Mesenchymal stem cell (in vitro differentiated cells and primary cell): ENCODE results near the gene CD1E.

Source experiments
- DNase-seq: peaks from one replicate; pipeline ENCODE4 v3.0.0-alpha.2; 2013
- H2AFZ ChIP-seq: one replicate; pipeline ENCODE4 v1.6.1; 2013; ENCODE audit warnings: low read depth, mild to moderate bottlenecking, control low read depth, inconsistent platforms, low read length, moderate library complexity
- H2AK5ac ChIP-seq: 2 replicates; pipeline ENCODE4 v1.6.1; 2013; ENCODE audit warnings: low read length, moderate library complexity, mild to moderate bottlenecking, inconsistent platforms; ENCODE audit not compliant: severe bottlenecking
- H2BK120ac ChIP-seq: one replicate; pipeline ENCODE4 v1.6.1; 2013; ENCODE audit warnings: low read depth, mild to moderate bottlenecking, inconsistent platforms, low read length, moderate library complexity
- H2BK12ac ChIP-seq, 2 experiments: one replicate each; pipeline ENCODE4 v1.6.1; 2013; ENCODE audit warnings: inconsistent platforms in 2 of 2, low read length in 2 of 2, mild to moderate bottlenecking in 2 of 2, moderate library complexity in 2 of 2, control low read depth in 1 of 2
- H2BK15ac ChIP-seq: one replicate; pipeline ENCODE4 v1.6.1; 2013; ENCODE audit warnings: mild to moderate bottlenecking, low read depth, inconsistent platforms; ENCODE audit not compliant: poor library complexity, severe bottlenecking
- H2BK5ac ChIP-seq: 2 replicates; pipeline ENCODE4 v1.6.1; 2013; ENCODE audit warnings: low read depth, mild to moderate bottlenecking, low read length, control low read depth, inconsistent platforms; ENCODE audit not compliant: poor library complexity, severe bottlenecking
- H3K14ac ChIP-seq, 2 experiments: one replicate each; pipeline ENCODE4 v1.6.1; 2013; ENCODE audit warnings: inconsistent platforms in 2 of 2, low read length in 2 of 2, control low read depth in 1 of 2, mild to moderate bottlenecking in 1 of 2, moderate library complexity in 1 of 2
- H3K18ac ChIP-seq, 2 experiments: one replicate each; pipeline ENCODE4 v1.6.1; 2013; ENCODE audit warnings: inconsistent platforms in 2 of 2, low read length in 2 of 2, control low read depth in 1 of 2, low read depth in 1 of 2, mild to moderate bottlenecking in 1 of 2
- H3K23ac ChIP-seq, 2 experiments: one replicate each; pipeline ENCODE4 v1.6.1; 2013; ENCODE audit warnings: inconsistent platforms in 2 of 2, low read length in 2 of 2, mild to moderate bottlenecking in 2 of 2, moderate library complexity in 2 of 2, control low read depth in 1 of 2
- H3K27ac ChIP-seq: 2 replicates; pipeline ENCODE4 v1.5.1; 2013; ENCODE audit warnings: mild to moderate bottlenecking, moderate library complexity, low read length, control low read depth, inconsistent platforms; ENCODE audit not compliant: poor library complexity, severe bottlenecking
- H3K27me3 ChIP-seq, 2 experiments: 2 replicates each; pipeline versions ENCODE4 v1.6.1 to v1.7.0; 2013; ENCODE audit warnings: low read length in 2 of 2, mild to moderate bottlenecking in 2 of 2, moderate library complexity in 2 of 2, control low read depth in 1 of 2, inconsistent platforms in 1 of 2; ENCODE audit not compliant: control insufficient read depth in 1 of 2, insufficient read depth in 1 of 2
- H3K36me3 ChIP-seq, 2 experiments: 2 replicates each; pipeline versions ENCODE4 v1.6.1 to v1.7.0; 2013; ENCODE audit warnings: low read length in 2 of 2, control low read depth in 1 of 2, inconsistent platforms in 1 of 2, low read depth in 1 of 2, mild to moderate bottlenecking in 1 of 2; ENCODE audit not compliant: insufficient read depth in 2 of 2, control insufficient read depth in 1 of 2
- H3K4ac ChIP-seq, 2 experiments: one replicate each; pipeline ENCODE4 v1.6.1; 2013; ENCODE audit warnings: inconsistent platforms in 2 of 2, low read length in 2 of 2, mild to moderate bottlenecking in 2 of 2, moderate library complexity in 2 of 2, control low read depth in 1 of 2, low read depth in 1 of 2
- H3K4me1 ChIP-seq: 2 replicates; pipeline ENCODE4 v1.6.1; 2013; ENCODE audit warnings: low read depth, low read length, control low read depth; ENCODE audit not compliant: control insufficient read depth, insufficient read depth
- H3K4me2 ChIP-seq: 2 replicates; pipeline ENCODE4 v1.6.1; 2013; ENCODE audit warnings: low read length, mild to moderate bottlenecking, inconsistent platforms; ENCODE audit not compliant: poor library complexity, severe bottlenecking
- H3K4me3 ChIP-seq, 2 experiments: 2 replicates each; pipeline versions ENCODE4 v1.5.1 to v1.7.0; 2013; ENCODE audit warnings: low read length in 2 of 2, mild to moderate bottlenecking in 2 of 2, control low read depth in 1 of 2, low read depth in 1 of 2; ENCODE audit not compliant: insufficient read depth in 1 of 2
- H3K79me1 ChIP-seq: replicated peaks from 2 replicates; pipeline ENCODE4 v1.6.1; 2013; ENCODE audit warnings: mild to moderate bottlenecking, control low read depth, low read length, inconsistent platforms; ENCODE audit not compliant: poor library complexity, severe bottlenecking
- H3K9ac ChIP-seq: 2 replicates; pipeline ENCODE4 v1.7.0; 2013; ENCODE audit warnings: mild to moderate bottlenecking, low read length, moderate library complexity
- H3K9me3 ChIP-seq: 2 replicates; pipeline ENCODE4 v1.7.0; 2013; ENCODE audit warnings: mild to moderate bottlenecking, low read length; ENCODE audit not compliant: control insufficient read depth
- H4K8ac ChIP-seq: one replicate; pipeline ENCODE4 v1.6.1; 2013; ENCODE audit warnings: inconsistent platforms, mild to moderate bottlenecking, low read length, moderate library complexity
- H4K91ac ChIP-seq: one replicate; pipeline ENCODE4 v1.6.1; 2013; ENCODE audit warnings: mild to moderate bottlenecking, low read length, inconsistent platforms
- WGBS: methylation state at CpG from one replicate; pipeline ENCODE4 v1.1.7; 2013; ENCODE audit warnings: mixed read lengths; 5-methylcytosine and 5-hydroxymethylcytosine counted together

CD1E gene

GRCh38 chr1:158400871-158401270 is 47.2 kb downstream of the CD1E start:
- H2BK12ac ChIP-seq, result no peak overlapping the region
- H2BK15ac ChIP-seq, result no peak overlapping the region
- no peak for DNase-seq
- H3K27ac ChIP-seq, result no peak overlapping the region
- no peak overlapping the region for H2AFZ ChIP-seq
- no peak overlapping the region for H3K4ac ChIP-seq
- H3K79me1 ChIP-seq, result no peaks in the 10 kb centered on the region
- no peak overlapping the region for H4K91ac ChIP-seq
- 82% methylated on average over 3 of the region's 3 CpGs for WGBS
- no peak overlapping the region for H4K8ac ChIP-seq
- no peak overlapping the region for H3K18ac ChIP-seq
- H3K4me1 ChIP-seq, result no peaks in the 10 kb centered on the region
- H3K14ac ChIP-seq, result no peak overlapping the region
- H3K23ac ChIP-seq, result no peak overlapping the region
- no peak overlapping the region for H2AK5ac ChIP-seq
- no peak overlapping the region for H3K4me3 ChIP-seq
- no peak overlapping the region for H3K9ac ChIP-seq
- H3K27me3 ChIP-seq, result no peaks in the 10 kb centered on the region
- no peak overlapping the region for H2BK120ac ChIP-seq
- no peak overlapping the region for H3K4me2 ChIP-seq
- H3K36me3 ChIP-seq, result no peaks in the 10 kb centered on the region
- H3K9me3 ChIP-seq, result no peaks in the 10 kb centered on the region
- no peak overlapping the region for H2BK5ac ChIP-seq

DNA sequence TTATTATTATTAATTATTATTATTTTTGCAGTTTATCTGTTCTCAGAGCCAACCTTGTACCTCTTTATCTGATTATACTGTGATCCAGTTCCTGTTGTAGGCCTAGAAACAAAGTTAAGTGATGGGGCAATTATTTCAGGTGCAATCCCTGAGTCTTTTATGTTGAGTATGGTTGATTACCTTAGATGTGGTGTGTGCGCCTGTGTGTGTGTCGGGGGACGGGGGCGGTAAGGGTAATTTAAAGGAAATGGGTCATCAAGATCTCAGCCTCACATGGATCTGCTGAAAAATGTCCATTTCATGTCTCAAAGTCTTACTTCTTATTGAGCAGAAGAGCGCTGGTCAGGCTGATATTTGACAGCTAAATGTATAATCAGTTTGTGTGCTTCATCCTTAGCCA is 53.4 kb downstream of the CD1E start:
- no peak overlapping the region for H4K8ac ChIP-seq
- no peak overlapping the region for H4K91ac ChIP-seq
- no peak overlapping the region for H3K9ac ChIP-seq
- H3K9me3 ChIP-seq, result no peaks in the 10 kb centered on the region
- H3K4ac ChIP-seq, result no peak overlapping the region
- no peak overlapping the region for H2BK15ac ChIP-seq
- no peak for DNase-seq
- no peaks in the 10 kb centered on the region for H3K4me1 ChIP-seq
- H2BK120ac ChIP-seq, result no peak overlapping the region
- no peak overlapping the region for H2BK5ac ChIP-seq
- H2AFZ ChIP-seq, result no peak overlapping the region
- no peak overlapping the region for H3K23ac ChIP-seq
- H3K36me3 ChIP-seq, result no peaks in the 10 kb centered on the region
- H3K14ac ChIP-seq, result no peak overlapping the region
- H2BK12ac ChIP-seq, result no peak overlapping the region
- no peak overlapping the region for H3K4me3 ChIP-seq
- H3K79me1 ChIP-seq, result no peaks in the 10 kb centered on the region
- H3K27me3 ChIP-seq, result no peaks in the 10 kb centered on the region
- H3K4me2 ChIP-seq, result no peak overlapping the region
- H3K27ac ChIP-seq, result no peak overlapping the region
- H2AK5ac ChIP-seq, result no peak overlapping the region
- WGBS, result 89% methylated on average over 5 of the region's 5 CpGs
- no peak overlapping the region for H3K18ac ChIP-seq
